GM21737 (cell line): ENCODE data around the gene FRMD4A.

Source experiments
- ATAC-seq: cut with Tn5 transposase; IDR thresholded peaks from one replicate; pipeline ENCODE4 v1.9.1; 2021; ENCODE audit warnings: mild to moderate bottlenecking, moderate library complexity; ENCODE audit not compliant: unreplicated experiment

The FRMD4A gene

DNA sequence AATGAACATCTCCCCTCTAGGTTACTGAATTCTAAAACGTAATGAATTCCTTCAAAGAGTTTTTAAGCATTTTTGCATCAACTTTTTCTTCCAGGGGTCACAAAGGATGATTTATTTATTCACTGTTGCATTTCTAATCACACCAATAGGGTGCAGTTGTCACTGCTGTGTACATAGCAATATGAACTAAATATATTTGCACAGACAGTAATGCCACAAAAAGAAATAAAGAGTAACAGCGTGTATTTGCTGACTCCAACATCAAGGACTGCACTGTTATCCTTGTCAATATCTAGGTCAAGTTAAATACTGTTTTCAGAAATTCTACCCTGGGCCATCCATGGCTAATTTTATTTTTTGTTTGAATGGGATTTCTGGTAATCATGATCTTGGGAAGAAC lies 138.0 kb downstream of the FRMD4A start:
- no peak for ATAC-seq

DNA sequence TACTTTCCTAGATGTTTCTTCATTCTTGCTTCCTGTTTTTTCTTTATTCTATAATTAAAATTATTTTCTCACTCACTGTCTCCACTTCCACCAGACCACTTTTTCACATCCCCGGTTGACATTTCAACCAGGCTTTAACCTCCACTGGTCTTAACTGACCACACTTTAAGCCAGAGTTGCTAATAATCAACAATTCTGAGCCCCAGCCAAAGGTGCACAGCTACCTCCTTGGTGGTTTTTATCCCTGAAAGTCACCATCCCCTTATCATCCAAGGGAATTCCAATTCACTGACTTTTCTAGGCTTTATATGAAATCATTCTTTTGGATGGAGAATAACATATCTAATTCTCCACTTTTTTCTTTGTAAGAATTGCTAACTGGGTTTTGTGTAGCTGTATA lies 138.9 kb downstream of the FRMD4A start:
- no peak for ATAC-seq

GRCh38 chr10:14191407-14191806 lies 139.3 kb downstream of the FRMD4A start:
- ATAC-seq, result no peak

DNA sequence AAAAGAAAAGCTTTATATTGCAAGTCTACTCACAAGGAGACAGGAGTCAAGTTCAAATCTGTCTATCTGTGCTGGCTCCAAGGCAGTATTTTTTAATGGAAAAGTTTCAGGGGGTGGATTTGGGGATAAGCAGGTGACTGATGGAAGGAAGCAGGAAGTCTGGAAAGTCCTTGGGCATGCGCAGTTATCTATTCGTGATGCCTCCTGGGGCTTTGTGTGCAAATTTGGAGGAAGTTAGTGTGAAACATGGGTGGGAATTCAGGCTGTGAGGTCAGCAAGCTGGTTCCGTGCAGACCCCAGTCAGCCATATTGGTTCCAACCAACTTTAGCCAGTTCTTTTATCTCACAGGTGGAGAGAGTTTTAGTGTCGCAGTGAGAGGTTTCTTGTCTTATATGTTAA lies 140.0 kb downstream of the FRMD4A start:
- no peak for ATAC-seq

GRCh38 chr10:14186245-14186644 lies 144.5 kb downstream of the FRMD4A start:
- no peak for ATAC-seq

GRCh38 chr10:14185316-14186045 lies 145.2 kb downstream of the FRMD4A start:
- ATAC-seq, result peak; percentile 73

- peak; percentile 68 for ATAC-seq
Measured at GRCh38 chr10:14184841-14185315, 145.8 kb downstream of the FRMD4A start.

GRCh38 chr10:14182781-14183180 lies 147.9 kb downstream of the FRMD4A start:
- ATAC-seq, result no peak

DNA sequence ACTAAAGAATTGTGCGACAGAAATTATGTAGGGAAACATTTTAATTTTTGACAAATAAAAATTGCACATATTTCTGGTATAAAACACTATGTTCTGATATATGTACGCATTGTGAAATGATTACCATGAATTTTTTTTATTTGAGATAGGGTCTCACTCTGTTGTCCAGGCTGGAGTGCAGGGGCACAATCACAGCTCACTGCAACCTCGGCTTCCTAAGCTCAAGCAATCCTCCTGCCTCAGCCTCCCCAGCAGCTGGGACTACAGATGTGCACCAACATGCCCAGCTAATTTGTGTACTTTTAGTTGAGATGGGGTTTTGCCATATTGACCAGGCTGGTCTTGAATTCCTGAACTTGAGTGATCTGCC lies 149.2 kb downstream of the FRMD4A start:
- ATAC-seq, result no peak

DNA sequence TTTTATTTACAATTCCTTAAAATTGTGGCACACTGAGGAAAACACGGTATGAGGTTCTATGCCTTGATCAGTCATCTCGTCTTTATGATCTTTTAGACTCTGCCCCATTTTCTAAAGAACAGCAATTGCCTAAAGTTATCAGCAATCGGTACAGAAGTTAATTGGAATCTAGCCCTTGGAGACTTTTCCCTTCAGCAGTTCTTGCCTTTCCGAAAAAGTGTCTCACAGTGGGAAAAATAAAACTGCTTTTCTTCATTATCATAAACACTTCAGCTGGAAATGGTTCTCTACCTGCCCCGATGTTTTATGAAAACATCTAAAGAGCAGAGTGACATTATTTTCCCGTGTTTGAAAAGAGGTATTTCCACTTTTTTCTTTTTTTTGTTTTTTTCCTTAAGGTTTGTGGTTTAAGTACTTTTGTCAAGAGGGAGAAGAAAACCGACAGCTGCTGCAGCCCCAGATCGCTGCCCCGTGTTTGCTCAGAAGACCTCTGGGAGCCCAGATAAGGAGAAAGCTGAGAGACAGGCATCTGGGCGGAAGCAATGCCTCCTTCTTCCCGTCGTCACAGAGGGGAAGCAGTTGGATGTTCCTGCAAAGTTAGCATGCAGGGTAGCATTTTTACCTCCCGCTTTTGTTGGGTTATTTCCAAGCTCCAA lies 149.7 kb downstream of the FRMD4A start:
- no peak for ATAC-seq

- ATAC-seq, result no peak
Measured at GRCh38 chr10:14179251-14179650, 151.5 kb downstream of the FRMD4A start.

DNA sequence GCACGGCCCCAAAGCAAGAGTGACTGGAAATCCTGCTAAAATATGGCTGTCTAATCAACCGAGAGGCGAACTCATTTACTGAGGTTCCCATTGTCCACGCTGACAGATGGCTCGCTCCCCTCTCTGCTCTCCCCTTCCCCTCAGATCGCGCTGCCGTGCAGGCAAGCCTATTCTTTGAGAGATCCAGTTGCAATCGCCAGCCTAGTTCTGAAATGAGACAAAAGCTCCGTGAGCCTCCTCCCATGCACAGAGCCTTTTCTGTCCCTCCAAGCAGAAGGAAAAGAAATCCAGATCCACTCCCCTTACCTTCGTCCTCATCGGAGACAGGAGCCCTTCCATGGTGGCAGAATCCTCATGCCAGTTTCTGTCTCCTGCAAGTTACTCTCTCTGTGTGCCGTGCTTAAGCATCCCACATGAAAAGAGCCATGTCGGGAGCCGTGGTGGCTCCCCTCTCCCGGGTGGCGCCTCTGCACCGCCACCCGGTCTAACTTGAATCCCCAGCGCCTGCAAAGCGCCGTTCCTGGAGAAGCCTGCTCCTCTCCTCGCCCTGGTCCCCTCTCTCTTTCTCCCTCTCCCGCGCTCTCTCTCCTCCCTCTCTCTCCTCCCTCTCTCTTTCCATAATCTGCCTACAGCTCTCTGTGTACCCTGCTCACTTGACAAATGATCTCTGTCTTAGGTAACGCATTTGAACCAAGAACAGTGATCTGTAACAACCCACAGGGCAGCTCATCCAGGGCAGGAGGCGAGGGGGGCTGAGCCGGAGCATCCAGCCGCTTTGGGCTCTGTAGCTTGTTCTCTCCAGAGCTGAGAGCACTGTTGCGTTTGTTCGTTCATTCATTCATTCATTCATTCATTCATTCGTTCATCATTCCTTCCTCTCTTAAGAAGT lies 156.8 kb downstream of the FRMD4A start:
- ATAC-seq, result no peak

GRCh38 chr10:14173391-14173705 lies 157.4 kb downstream of the FRMD4A start:
- ATAC-seq, result no peak

DNA sequence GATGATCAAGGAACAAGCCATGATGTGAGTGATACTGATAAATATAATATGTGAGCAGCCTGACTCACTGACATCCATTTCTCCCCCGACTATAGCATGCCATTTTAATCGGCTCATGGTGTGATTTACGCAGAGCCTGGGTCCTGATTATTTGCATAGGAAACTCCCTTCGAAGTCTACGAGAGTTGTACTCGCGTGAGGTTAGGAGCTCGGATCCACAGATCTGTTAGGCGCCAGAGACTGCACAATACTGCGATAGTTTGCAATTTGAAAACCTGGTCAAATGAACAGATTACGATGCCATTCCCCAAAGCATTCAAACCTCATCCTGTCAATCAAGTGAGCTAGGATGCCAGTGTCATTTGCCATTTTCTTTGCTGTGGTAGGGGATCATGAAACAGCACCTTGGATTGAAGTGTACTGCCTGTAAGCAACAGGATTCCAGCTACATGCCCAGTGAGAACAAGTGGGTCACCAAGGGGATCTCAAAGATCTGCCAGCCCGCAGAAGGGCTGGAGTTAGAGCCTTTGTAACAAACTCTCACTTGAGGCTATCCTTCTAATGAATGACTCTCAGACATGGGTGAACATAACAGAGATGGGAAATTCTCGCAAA lies 158.3 kb downstream of the FRMD4A start:
- no peak for ATAC-seq

GRCh38 chr10:14171336-14171735 lies 159.4 kb downstream of the FRMD4A start:
- no peak for ATAC-seq

DNA sequence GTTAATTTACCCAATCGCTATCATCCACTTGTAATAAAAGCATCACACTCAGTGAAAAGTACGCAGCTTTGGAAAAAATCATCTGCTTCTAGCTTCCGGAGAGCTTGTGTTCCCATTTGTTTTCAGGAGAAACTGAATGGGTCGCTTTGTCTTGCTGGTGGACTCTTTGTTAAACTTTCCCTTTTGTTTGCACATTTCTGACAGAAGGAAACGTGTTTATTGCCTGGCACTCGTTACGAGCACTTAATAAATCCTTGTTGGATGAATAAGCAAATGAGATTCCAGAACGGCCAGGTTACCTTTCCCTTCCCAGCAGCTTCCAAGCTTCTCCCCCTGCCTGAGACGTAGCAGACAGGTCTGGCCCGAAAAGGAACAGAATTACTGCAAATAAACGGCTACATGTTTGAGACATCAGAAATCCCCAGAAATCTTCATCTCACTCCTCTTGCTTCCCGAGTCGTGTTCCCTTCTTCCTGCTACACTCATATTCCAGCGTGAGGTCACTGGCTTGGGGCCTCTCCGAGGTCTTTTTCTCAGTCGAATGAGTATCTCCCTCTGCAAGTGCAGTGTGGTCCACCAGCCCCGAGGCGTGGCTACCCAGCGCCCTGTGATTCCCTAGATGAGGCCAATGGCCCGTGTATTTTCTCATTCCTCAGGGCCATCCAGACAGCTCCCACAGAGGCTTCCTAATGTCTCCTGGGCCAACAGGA lies 167.2 kb downstream of the FRMD4A start:
- ATAC-seq, result no peak

- ATAC-seq, result no peak
Measured at GRCh38 chr10:14162629-14163344, 167.9 kb downstream of the FRMD4A start.

DNA sequence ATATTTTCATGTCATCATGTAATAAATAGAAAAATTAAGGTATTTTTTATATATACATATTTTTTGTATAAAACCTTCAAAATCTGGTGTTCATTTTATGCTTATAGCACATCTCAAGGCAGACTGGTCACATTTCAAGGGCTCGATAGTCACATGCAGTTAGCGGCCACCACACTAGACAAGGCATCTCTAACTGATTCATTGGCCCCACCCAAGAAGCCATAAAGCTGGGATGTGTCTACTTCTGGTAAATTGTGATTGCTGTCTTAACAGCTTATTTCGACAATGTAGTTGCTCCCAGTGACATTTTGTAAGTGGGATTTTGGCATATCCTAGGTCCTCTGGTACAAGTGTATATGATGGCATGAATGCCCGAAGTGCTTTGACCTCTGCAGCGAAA lies 168.7 kb downstream of the FRMD4A start:
- ATAC-seq, result no peak

DNA sequence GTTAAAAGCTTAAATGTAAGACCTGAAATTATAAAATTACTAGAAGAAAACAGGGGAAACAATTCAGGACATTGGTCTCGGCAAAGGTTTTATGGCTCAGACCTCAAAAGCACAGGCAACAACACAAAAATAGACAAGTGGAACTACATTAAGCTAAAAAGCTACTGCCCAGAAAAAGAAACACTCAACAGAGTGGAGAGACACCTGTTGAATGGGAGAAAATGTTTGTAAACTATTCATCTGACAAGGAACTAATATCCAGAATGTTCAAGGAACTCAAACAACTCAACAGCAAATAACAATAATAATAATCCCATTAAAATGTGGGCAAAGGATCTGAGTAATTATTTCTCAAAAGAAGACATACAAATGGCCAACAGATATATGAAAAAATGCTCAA lies 170.4 kb downstream of the FRMD4A start:
- no peak for ATAC-seq

- ATAC-seq, result no peak
Measured at GRCh38 chr10:14158575-14158974, 172.1 kb downstream of the FRMD4A start.
